KMS-11 (cell line): ENCODE data around the gene OLFML2A.

Experiments
- H2AFZ ChIP-seq: fragments of 200-600 bp; sonication (generic); 2 replicates; pipeline ENCODE4 v1.6.1; 2016; ENCODE audit warnings: antibody characterized with exemption, mixed run types, low read depth
- H3K27ac ChIP-seq: fragments of 200-600 bp; sonication (generic); 2 replicates; pipeline ENCODE4 v1.6.1; 2016; ENCODE audit warnings: mild to moderate bottlenecking, mixed run types
- H3K27me3 ChIP-seq: fragments of 200-600 bp; sonication (generic); 2 replicates; pipeline ENCODE4 v1.6.1; 2017; ENCODE audit warnings: mild to moderate bottlenecking, low read depth, mixed run types, moderate library complexity; ENCODE audit not compliant: insufficient read depth
- H3K36me3 ChIP-seq: fragments of 200-600 bp; sonication (generic); 2 replicates; pipeline ENCODE4 v1.6.1; 2017; ENCODE audit warnings: mild to moderate bottlenecking, mixed run types; ENCODE audit not compliant: insufficient read depth
- H3K4me1 ChIP-seq: fragments of 200-600 bp; sonication (generic); 2 replicates; pipeline ENCODE4 v1.6.1; 2016; ENCODE audit warnings: mild to moderate bottlenecking, low read depth, mixed run types; ENCODE audit not compliant: poor library complexity, severe bottlenecking
- H3K4me2 ChIP-seq: fragments of 200-600 bp; sonication (generic); 2 replicates; pipeline ENCODE4 v1.7.0; 2016; ENCODE audit warnings: mild to moderate bottlenecking, mixed run types
- H3K4me3 ChIP-seq: fragments of 200-600 bp; sonication (generic); IDR thresholded peaks from 2 replicates; pipeline ENCODE4 v1.6.1; 2017; ENCODE audit warnings: low read depth, low read length, mixed read lengths; ENCODE audit not compliant: insufficient read depth
- H3K79me2 ChIP-seq: fragments of 200-600 bp; sonication (generic); 2 replicates; pipeline ENCODE4 v1.6.1; 2016; ENCODE audit warnings: low read depth, mixed run types; ENCODE audit not compliant: insufficient read depth
- H3K9ac ChIP-seq: fragments of 200-600 bp; sonication (generic); 2 replicates; pipeline ENCODE4 v1.6.1; 2016; ENCODE audit warnings: mild to moderate bottlenecking, mixed run types
- H4K20me1 ChIP-seq: fragments of 200-600 bp; sonication (generic); 2 replicates; pipeline ENCODE4 v1.6.1; 2016; ENCODE audit warnings: mild to moderate bottlenecking, mixed run types; ENCODE audit not compliant: insufficient read depth
- TF ChIP-seq, protein P1 (sequence below): fragments of 200-600 bp; sonication (generic); conservative IDR thresholded peaks from 2 replicates; pipeline ENCODE4 v1.6.1; 2017; ENCODE audit warnings: low read depth, mild to moderate bottlenecking, antibody characterized with exemption, low read length, moderate library complexity, mixed read lengths

OLFML2A gene

DNA sequence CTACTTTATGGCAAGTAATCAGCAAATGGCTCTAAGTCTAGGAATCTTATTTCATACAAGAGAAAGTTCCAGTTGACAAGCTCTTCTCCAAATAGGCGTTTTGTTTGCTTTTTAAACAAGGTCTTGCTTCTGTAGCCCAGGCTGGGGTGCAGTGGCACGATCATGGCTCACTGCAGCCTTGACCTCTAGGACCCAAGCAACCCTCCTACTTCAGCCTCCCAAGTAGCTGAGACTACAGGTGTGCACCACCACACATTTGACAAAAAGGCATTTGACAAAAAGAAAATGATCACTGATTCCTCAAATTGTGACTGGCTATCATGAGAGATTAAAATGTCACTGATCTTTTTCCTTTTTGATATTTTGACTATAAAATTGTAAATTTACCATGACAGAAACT, 37.6 kb upstream of the OLFML2A start:
- TF ChIP-seq, protein P1, sequence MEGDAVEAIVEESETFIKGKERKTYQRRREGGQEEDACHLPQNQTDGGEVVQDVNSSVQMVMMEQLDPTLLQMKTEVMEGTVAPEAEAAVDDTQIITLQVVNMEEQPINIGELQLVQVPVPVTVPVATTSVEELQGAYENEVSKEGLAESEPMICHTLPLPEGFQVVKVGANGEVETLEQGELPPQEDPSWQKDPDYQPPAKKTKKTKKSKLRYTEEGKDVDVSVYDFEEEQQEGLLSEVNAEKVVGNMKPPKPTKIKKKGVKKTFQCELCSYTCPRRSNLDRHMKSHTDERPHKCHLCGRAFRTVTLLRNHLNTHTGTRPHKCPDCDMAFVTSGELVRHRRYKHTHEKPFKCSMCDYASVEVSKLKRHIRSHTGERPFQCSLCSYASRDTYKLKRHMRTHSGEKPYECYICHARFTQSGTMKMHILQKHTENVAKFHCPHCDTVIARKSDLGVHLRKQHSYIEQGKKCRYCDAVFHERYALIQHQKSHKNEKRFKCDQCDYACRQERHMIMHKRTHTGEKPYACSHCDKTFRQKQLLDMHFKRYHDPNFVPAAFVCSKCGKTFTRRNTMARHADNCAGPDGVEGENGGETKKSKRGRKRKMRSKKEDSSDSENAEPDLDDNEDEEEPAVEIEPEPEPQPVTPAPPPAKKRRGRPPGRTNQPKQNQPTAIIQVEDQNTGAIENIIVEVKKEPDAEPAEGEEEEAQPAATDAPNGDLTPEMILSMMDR, result no peak
- Histone ChIP-seq H3K4me3 (no peak overlapping the region), H3K4me2 (no peak overlapping the region), H3K79me2 (no peaks in the 10 kb centered on the region), H4K20me1 (no peaks in the 10 kb centered on the region), H3K9ac (no peak overlapping the region), H3K27ac (no peak overlapping the region), H2AFZ (no peak overlapping the region), H3K27me3 (no peaks in the 10 kb centered on the region), H3K4me1 (peaks cover 8% of the 10 kb centered on the region), H3K36me3 (no peaks in the 10 kb centered on the region)

DNA sequence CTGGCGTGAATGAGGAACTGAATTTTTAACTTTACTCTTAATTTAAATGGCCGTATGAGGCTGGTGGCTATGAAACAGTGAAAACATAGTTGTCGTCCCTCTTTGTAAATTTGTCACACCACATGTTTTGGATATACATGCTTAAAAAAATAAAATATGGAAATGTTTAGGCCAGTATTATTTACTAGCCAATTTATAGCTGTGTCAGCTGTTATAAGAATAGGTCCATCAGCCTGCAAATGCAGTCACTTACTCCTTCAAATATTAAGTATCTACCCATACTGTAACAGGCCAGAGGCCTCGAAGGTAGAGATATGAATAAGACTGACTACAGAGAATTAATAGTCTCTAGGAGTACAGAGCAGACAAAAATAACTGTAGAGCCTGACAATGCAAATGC, 35.8 kb upstream of the OLFML2A start:
- no peaks in the 10 kb centered on the region for H3K36me3 ChIP-seq
- no peaks in the 10 kb centered on the region for H4K20me1 ChIP-seq
- no peaks in the 10 kb centered on the region for H3K27me3 ChIP-seq
- H3K79me2 ChIP-seq, result no peaks in the 10 kb centered on the region
- H3K4me2 ChIP-seq, result no peak overlapping the region
- H3K4me3 ChIP-seq, result no peak overlapping the region
- no peak overlapping the region for H3K9ac ChIP-seq
- no peaks in the 10 kb centered on the region for H3K4me1 ChIP-seq
- H3K27ac ChIP-seq, result no peak overlapping the region
- TF ChIP-seq, protein P1, result no peak
- H2AFZ ChIP-seq, result no peak overlapping the region

DNA sequence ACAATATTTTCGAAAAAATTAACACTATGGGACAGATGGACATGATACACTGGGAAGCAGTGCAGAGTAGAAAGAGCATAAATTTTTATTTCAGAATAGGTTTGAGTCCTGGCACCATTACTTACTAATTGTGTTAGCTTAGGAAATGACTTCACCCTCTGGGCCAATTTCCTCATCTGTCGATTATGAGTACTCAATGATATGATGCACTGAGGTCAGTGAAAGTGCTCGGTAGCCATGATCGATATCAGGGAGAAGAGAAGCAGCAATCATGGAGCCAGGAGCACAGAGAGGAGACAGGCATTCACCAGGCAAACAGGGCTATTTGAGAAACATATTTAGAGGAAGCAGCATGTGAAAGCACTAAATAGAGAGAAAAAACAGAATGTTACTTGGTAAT, 35.3 kb upstream of the OLFML2A start:
- no peak overlapping the region for H3K4me2 ChIP-seq
- no peaks in the 10 kb centered on the region for H3K4me1 ChIP-seq
- no peaks in the 10 kb centered on the region for H3K36me3 ChIP-seq
- H3K79me2 ChIP-seq, result no peaks in the 10 kb centered on the region
- H2AFZ ChIP-seq, result no peak overlapping the region
- no peak overlapping the region for H3K9ac ChIP-seq
- H3K27ac ChIP-seq, result no peak overlapping the region
- no peak overlapping the region for H3K4me3 ChIP-seq
- TF ChIP-seq, protein P1, result no peak
- H4K20me1 ChIP-seq, result no peaks in the 10 kb centered on the region
- no peaks in the 10 kb centered on the region for H3K27me3 ChIP-seq

DNA sequence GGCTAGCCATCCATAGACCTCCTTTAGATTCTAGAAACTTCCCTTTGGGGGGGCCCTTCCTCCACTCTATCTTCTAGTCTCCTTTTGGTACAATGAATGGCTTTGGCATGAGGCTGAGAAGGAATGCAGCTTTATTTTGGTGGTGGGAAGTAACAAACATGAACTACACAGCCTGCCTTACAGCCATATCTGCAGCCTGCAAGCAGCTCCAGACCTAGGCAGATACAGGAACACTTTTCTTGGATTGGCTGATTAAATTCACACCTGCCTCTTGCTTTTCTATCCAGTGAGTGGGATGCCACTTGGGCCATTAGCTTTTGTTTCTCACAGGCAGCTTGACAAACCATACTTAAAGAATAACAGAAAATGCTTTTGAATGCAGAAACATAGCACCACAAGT, 34.0 kb upstream of the OLFML2A start:
- Histone ChIP-seq H3K4me1 (no peaks in the 10 kb centered on the region), H3K36me3 (no peaks in the 10 kb centered on the region), H4K20me1 (no peaks in the 10 kb centered on the region), H3K4me3 (no peak overlapping the region), H2AFZ (no peak overlapping the region), H3K79me2 (no peaks in the 10 kb centered on the region), H3K27me3 (no peaks in the 10 kb centered on the region), H3K4me2 (no peak overlapping the region), H3K9ac (no peak overlapping the region), H3K27ac (no peak overlapping the region)
- TF ChIP-seq, protein P1, result no peak
